ENCODE results near the gene RNF144A.

GRCh38 chr2:7027956-7028655 is 110.9 kb downstream of the RNF144A start:
- TF ChIP-seq CTCF (conservative IDR thresholded peaks at IDR 0.05 in 1 of 2, IDR thresholded peaks at IDR 0.05 in 1 of 2; ENCODE audit: extremely low read depth in 1 of 2, insufficient read depth in 1 of 2, low read depth in 1 of 2, low read length in 2 of 2) = no peak
- TF ChIP-seq EZH2 (IDR thresholded peaks at IDR 0.05; ENCODE audit: borderline replicate concordance, low read length) = no peak

Data from mammary epithelial cell (primary cell).